HG02623 (cell line): Measurements from ENCODE around the gene CHAT.

Experiments used
- ATAC-seq: cut with Tn5 transposase; IDR thresholded peaks from one replicate; pipeline ENCODE4 v1.9.1; 2021; ENCODE audit warnings: moderate library complexity; ENCODE audit not compliant: unreplicated experiment

CHAT gene

GRCh38 chr10:49651039-49651835 lies 37.4 kb downstream of the CHAT start:
- ATAC-seq, result no peak

DNA sequence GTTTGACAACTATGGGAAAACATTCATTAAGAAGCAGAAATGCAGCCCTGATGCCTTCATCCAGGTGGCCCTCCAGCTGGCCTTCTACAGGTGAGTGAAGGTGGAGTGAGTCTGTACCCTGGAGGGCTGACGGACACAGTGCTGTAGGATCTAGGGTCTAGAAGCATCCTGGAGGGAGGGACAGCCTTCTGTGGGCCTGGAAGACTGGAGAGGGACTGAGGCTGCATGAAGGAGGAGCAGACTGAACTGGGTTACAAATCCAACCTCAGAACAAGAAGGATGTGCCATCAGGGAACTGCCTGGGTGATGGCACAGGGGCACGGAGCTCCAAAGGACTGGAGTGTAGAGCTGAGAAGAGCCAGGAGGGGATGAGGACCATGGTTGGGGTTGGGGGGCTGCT lies 38.1 kb downstream of the CHAT start:
- no peak for ATAC-seq

DNA sequence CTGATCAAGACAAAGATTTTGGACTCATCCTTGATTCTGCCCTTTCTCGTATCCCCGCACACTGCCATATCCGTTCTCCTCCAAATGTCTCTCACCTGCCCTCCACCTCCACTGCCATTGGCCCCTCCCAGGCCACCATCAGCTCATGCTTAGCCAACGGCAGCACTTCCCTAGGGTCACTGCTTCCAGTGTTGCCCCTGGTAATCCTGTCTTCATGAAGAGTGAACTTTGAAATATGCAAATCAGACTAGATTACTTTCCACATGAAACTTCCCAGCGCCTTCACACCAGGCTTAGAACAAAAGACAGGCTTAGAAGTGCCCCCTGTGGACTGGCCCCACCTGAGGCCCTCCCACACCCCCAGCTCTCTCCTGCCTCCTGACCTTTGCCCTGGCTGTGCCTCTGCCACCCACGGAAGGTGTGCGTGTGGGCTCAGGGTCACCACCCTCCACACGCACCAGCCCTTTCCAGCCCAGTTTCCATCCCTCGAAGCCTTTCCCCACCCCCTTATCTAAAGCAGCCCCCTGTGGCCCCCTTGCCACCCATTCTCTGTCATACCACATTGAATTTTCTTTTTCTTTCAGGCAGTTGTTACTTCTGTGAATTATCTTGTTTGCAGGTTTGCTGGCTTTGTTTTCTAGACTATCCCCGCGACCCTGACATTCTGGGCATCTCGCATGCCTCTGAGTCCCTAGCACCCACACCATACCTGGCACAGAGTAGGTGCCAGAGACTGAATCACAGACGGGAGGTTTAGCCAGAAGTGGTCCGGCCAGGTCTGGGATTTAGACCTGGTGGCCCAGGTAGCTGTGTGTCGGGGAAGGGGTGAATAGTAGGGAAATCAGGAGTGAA lies 38.8 kb downstream of the CHAT start:
- no peak for ATAC-seq

DNA sequence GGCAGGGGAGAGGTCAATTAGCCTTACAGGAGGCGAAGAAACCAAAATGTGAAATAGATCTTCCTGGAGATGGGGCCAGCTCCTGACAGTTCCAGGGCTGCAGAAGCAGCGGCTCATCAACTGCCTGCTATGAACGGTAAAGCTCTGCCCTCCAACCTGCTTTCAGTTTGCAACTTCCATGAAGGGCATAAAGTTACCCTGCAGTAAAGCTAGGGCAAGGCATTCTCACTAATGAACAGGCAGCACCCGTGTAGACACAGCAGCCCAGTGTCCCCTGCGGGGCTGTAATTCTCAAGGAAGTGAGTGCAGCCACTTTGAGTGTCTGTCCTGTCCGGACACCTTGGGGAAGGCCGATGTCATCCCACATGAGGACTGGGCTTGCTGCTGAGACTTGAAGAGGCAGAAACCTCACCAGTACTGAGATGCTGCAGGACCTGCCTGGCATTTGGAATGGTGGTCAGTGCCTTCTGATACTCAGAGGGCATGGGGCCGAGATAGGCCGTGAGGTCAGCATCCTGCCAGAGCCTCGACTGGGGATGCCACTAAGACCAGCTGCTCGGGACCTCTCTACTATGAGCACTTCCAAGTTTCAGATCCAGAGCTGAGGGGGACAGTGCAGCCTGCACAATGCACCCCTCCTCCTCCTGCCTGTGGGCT lies 39.6 kb downstream of the CHAT start:
- ATAC-seq, result no peak

GRCh38 chr10:49654036-49654693 lies 40.3 kb downstream of the CHAT start:
- ATAC-seq, result no peak

- ATAC-seq, result no peak
Measured at GRCh38 chr10:49655099-49655498, 41.3 kb downstream of the CHAT start.

- no peak for ATAC-seq
Measured at GRCh38 chr10:49656845-49657493, 43.1 kb downstream of the CHAT start.

DNA sequence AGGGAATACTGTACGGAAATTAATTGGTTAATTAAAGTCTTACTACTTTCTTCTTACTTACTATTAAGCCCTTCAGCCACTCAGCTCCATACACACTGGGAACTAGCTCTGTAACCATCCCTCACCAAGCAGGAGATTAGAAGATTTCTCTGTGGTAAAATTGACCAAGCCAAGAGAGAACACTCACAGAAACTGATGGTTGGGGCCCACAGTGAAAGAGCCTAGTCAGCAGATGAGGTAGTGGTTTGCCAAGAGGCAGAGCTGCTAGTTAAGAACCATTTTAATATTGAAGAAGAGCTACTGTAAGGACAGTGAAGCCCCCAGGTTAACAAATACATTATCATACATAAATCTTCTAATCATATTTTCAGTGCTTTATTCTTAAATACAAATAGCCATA lies 43.8 kb downstream of the CHAT start:
- ATAC-seq, result no peak

DNA sequence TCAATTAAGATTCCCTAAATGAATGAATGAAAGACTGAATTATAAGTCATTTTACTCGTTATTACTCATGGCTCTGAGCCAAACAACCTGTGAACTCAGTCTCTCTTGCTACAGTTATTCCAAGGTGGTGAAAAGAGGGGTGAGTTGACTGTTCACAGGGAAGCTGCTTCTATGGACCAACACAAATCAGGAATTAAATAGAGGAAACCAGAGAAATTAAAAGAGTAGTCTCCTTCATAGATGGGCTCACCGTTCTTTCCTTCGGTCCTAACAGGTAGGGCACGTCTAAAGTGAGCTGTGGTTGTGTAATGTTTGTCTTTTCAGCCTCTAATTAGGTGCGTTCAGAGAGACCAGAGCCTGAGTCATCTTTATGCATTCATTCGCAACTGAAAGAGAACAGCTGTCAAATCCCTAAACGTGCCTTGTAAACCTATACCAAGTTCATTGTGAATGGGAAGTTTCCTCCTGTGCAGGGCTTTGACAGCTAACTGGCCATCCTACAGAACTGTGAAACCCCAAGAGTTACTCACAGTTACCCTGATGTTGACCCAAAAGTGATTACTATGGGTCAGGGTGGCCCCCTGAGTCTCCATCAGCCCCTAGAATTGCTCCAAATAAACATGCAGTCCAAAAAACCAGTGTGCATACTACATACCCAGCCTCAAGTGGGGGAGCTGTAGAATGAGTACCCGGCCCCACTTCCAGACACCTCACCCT lies 47.5 kb downstream of the CHAT start:
- ATAC-seq, result no peak

- ATAC-seq, result no peak
Measured at GRCh38 chr10:49662169-49662830, 48.5 kb downstream of the CHAT start.

- no peak for ATAC-seq
Measured at GRCh38 chr10:49663596-49663995, 49.8 kb downstream of the CHAT start.

DNA sequence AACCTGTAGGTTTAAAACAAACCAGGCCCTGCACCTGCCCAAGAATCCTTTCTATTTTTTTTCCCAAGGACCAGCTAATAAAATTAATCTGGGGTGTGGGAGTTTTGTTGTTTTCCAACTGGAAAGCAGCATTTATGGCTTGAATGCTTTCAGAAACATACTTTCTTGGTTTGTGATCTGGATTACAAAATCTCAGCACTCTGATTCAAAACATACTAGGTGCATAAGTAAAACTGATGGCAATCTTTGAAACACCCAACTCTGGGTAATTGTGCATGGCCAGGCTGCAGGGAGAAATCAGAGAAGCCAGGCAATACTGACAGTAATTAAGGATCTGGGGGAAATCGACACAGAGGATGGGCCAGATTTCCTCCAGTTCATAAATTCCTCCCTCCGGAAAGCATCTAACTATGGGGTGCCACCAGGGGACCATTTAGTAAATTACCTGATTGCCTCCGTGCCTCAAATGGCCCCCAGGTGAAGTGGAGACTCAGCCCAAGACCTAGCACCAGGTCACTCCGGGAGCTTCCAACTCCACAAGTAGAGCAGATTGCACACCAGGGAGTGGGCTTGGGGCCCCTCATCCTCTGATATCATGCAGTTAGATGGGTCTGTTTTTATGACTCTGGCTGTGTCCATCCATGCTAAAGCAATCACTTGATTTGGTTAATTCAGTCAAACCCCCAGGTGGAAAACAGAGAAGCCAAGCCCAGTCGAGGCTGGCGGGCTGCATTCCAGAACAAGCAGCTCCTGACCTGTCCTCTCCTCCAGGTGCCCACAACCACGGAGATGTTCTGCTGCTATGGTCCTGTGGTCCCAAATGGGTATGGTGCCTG lies 50.4 kb downstream of the CHAT start:
- ATAC-seq, result no peak

GRCh38 chr10:49664842-49665355 lies 51.1 kb downstream of the CHAT start:
- ATAC-seq, result no peak

DNA sequence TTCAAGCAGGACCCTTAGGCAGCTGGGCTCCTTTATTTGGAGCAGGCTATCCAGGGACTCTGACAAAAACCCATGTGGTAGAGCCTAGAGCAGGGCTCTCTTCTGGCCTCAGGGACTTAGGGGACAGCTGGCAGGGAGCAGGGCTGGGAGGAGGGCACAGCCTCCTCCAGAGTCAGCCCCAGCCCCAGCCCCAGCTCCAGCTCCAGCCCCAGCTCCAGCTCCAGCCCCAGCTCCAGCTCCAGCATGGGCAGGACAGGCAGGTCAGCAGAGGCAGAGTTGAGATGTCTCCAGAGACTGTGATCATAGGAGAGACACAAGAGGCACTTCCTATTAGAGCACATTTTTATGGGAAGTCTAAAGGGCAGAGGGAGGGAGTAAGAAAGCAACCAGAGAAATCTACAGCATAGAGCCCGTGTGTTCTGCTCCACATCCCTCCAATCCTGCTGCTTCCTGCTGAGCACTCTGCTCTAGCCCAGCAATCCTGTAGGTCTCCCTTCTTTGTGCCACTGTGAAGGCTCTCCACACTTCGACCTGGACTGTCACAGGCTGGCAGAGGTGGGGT lies 52.3 kb downstream of the CHAT start:
- ATAC-seq, result no peak

DNA sequence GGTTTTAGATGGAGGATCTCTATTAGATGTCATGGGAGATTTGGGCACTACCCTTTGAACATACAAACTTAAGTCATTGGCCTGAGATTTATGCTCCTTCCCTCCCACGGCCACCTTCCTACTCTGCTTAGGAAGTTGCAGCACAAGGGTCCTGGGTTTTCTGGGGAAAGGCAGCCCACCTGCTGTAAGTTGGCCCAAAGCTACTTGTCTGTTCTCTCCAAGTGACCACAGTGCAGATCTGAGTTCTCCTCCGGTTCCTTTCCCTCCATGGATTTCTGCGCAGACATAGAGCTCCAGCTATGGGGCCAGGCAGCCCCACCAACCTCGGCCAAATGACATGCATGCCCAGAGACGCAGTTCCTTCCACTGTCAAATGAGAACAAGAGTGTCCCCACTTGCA lies 52.8 kb downstream of the CHAT start:
- ATAC-seq, result no peak

DNA sequence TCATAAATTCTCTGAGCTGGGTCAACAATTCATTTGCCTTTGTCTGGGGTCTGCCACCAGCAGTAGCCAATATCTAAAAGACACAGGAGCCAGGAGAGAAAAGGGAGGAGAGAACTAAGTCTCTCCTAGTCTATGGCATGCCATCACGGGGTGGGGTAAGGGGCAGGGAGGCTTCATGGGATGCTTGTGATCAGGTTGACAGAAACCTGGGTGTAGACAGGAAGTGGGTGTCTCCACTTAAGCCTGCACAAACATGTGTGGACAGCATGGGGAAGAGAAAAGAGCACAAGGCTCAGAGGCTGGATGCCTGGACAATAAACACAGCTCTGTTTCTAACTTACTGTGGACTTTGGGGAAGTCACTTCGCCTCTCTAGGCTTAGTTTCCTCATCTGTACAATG lies 54.2 kb downstream of the CHAT start:
- ATAC-seq, result no peak

- ATAC-seq, result no peak
Measured at GRCh38 chr10:49668684-49669083, 54.8 kb downstream of the CHAT start.

- no peak for ATAC-seq
Measured at GRCh38 chr10:49678827-49679479, 65.1 kb downstream of the CHAT start.
